Cardiac septum (tissue), 1 donor: ENCODE data around the gene CHM. TPM values are rescaled to one million over a fixed set of nuclear protein-coding genes. Genes with fewer than 3 reads are reported as not detected.
"Not testable (repeated sequence)": the region's sequence is repeated elsewhere in the genome, so short reads cannot be mapped to it uniquely, and the experiment has no call there.

Source experiments
- DNase-seq: peaks from one replicate; pipeline ENCODE4 v3.0.0-alpha.2; 2020; ENCODE audit warnings: low spot score
- intact Hi-C: fragments of 100-400 bp; cut with DNase I; formaldehyde crosslinking; loops from one replicate; pipeline ENCODE4 v1.14.0; 2022
- long read RNA-seq: library from polyadenylated mRNA; unstranded; transcript quantifications from one replicate; pipeline ENCODE4 v2.0.0, GENCODE V29; 2021
- total RNA-seq: library from RNA; stranded (reverse); fragmentation: NEBNext Ultra II Directional; extraction: Animal tissue kit (Norgen Biotek cat#: 25700); gene quantifications from one replicate; pipeline ENCODE4 v1.2.1, GENCODE V29; 2021
- donor health status: DM: no; HTN: no; CAD: no.

The CHM gene
- 11.2 TPM for total RNA-seq
- long read RNA-seq, full-length matches to known transcripts: 3 of 12 reads
- long read RNA-seq, partial matches to known transcripts: 6 of 12 reads
- long read RNA-seq, other reads (novel, unspliced or antisense): 3 of 12 reads

GRCh38 chrX:86047174-86047935 lies at the start of gene CHM:
Gene CHM, minus strand, starts transcription at chrX:86047558. Its CDS starts 26 bp downstream, at chrX:86047532.
- intact Hi-C loops: no loop called here
- no peak for DNase-seq

DNA sequence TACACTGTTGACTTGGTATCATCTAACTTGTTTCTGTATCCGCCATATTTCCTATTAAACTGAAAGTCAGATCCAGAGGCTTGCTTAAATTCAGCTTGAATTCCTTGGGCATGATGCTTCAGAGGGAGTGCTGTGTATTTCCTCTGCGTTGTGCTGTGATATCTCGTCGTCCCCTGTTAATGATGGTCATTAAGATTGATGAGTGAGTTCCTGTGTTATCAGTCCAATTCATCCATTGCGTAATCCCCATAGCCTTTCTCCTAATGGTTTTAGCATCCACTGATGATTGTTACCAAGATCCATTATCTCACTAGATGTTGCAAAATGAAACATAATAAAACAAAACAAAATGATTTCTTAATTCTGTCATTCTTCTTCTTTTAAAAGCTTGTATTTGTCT lies 31.3 kb upstream of the CHM start:
- intact Hi-C loops: no loop called here
- no peak for DNase-seq

DNA sequence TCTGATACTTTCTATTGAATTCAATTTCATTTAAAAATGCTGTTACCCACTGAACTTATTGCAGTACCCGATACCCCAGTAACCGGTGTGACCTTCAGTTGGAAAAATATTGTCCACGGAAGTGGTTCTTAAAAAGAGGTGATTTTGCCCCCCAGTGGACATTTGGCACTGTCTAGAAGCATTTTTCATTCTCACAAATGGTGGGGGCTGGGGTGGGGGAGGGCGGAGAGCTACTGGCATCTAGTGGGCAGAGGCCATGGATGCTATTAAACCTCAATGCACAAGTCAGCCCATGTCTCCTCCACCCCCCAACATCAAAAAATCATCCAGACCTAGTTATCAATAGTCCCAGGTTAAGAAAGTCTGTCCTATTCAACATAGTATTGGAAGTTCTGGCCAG lies 19.6 kb upstream of the CHM start:
- intact Hi-C loops: no loop called here
- no peak for DNase-seq

GRCh38 chrX:86061407-86061806 lies 14.0 kb upstream of the CHM start:
- DNase-seq: no peak
- intact Hi-C loops: no loop called here

GRCh38 chrX:86051741-86052140 lies 4.4 kb upstream of the CHM start:
- intact Hi-C loops: no loop called here
- no peak for DNase-seq

GRCh38 chrX:86047936-86048280 lies 550 bp upstream of the CHM start:
- intact Hi-C loops: no loop called here

GRCh38 chrX:86044216-86044615 lies 3.1 kb downstream of the CHM start:
- intact Hi-C loops: no loop called here
- no peak for DNase-seq

More at GRCh38 chrX:86047936-86048280, 550 bp upstream of the CHM start:
- no peak for DNase-seq

- no peak for DNase-seq
- intact Hi-C loops: no loop called here
Observed at GRCh38 chrX:86039625-86040568, 7.5 kb downstream of the CHM start.

GRCh38 chrX:86033385-86033784 lies 14.0 kb downstream of the CHM start:
- DNase-seq: no peak
- intact Hi-C loops: no loop called here

DNA sequence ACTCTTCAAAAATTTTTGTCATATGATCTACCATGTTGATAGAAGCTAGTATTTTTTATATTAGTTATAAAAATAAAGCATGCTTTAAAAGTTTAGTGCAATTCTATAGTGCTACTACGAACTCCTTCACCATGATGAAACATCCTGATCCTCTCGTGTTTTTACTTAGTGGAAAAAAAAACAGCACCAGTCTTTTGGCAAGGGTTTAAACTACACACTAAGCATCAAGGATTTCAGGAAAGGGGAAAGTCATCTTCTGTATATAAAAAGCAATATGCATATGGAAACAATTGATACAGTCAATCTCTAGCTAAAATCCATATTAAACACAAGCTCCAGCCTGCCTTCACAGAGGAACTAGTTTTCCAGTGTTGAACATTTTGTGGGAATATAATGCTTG lies 18.7 kb downstream of the CHM start:
- intact Hi-C loops: no loop called here
- no peak for DNase-seq

DNA sequence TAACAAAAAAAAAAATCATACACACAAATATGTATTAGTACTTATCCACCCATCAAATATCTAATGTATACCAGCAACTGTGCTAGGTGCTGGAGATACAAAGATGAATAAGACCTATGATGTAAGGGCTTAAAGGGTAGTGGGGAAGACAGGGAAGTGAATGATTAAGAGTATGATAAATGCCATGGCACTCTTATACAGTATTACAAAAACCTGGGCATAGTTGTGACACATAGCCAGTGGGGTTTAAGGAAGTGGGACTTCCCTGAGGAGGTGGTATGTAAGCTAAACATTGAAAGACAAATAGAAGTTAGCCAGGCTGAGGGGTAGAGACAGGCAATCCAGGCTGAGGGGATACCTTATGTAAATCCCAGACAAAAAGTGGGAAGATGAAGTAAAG lies 23.5 kb downstream of the CHM start:
- no peak for DNase-seq
- intact Hi-C loops: no loop called here

DNA sequence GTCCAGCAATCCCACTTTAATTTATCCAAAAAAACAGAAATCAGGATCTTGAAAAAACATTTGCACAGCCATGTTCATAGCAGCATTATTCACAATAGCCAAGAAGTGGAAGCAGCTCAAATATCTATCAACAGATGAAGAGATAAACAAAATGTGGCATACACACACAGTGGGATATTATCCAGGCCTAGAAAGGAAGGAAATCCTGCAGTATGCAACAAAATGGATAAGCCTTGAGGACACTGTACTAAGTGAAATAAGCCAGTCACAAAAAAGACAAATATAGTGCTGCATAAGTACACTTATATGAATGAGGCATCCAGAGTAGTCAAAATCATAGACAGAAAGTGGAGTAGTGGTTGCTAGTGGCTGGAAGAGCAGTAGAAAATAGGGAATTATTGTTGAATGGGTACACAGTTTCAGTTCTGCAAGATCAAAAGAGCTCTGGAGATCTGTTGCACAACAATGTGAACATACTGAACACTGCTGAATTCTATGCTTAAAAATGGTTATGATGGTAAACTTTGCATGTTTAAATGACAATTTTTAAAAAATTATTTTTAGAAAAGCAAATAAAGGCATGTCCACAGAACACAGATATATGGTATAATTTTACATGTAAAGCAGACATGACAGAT lies 25.6 kb downstream of the CHM start:
- no peak for DNase-seq
- intact Hi-C loops: no loop called here

DNA sequence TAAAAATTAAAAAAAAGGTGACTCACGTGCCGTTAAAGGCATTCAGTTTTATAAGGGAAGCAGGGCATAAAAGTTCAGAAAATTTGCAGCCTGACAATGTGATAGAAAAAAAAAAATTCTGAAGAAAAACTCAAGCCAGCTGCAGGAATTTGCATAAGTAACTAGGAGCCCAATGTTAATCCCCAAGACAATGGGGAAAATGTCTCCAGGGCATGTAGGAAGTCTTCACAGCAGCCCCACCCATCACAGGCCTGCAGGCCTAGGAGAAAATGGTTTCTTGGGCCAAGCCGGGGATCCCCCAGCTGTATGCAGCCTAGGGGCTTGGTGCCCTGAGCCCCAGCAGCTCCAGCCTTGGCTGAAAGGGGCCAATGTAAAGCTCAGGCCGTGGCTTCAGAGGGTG lies 31.2 kb downstream of the CHM start:
- DNase-seq: no peak

DNA sequence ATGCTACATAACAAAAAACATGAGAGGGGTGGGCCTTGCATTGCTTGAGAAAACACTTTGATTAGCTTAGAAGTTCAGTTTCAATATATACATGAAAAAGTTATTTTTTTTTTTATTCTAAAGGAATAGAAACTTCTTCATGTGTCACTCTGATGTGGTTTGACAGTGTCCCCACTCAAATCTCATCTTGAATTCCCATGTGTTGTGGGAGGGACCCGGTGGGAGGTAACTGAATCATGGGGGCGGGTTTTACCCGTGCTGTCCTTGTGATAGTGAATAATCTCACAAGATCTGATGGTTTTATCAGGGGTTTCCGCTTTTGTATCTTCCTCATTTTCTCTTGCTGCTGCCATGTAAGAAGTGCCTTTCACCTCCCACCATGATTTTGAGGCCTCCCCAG lies 32.4 kb downstream of the CHM start:
- intact Hi-C loops, DNase-seq: not testable (repeated sequence)

More for the DNA sequence above, 31.2 kb downstream of the CHM start:
- intact Hi-C loops: no loop called here

DNA sequence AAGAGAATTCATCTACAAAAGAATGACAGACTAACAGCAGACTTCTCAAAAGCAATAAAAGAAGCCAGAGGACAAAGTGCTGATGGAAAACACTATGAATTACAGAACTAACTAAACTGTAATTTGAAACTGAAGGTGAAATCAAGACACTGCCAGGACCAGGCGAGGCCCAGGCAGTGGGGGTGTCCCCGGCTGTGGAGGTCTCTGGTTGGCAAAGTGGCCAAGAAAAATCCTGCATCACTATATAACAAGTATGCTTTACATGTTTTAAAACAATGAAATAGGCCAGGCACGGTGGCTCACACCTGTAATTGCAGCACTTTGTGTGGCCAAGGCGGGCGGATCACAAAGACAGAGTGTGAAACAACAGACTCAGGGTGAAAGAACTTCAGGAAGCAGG lies 32.9 kb downstream of the CHM start:
- no peak for DNase-seq
- intact Hi-C loops: no loop called here

GRCh38 chrX:86013792-86014191 lies 33.6 kb downstream of the CHM start:
- no peak for DNase-seq
- intact Hi-C loops: no loop called here

GRCh38 chrX:86012188-86012587 lies 35.2 kb downstream of the CHM start:
- DNase-seq: no peak
- intact Hi-C loops: no loop called here

DNA sequence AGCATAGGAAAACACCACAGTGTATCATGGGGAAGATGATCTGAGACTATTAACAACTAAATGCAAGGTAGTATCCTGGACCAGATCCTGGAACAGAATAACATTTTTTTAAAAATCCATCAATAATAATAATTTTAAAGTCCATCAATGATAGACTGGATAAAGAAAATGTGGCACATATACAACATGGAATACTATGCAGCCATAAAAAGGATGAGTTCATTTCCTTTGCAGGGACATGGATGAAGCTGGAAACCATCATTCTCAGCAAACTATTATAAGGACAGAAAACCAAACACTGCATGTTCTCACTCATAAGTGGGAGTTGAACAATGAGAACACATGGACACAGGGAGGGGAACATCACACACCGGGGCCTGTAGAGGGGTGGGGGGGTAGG lies 37.6 kb downstream of the CHM start:
- intact Hi-C loops, DNase-seq: not testable (repeated sequence)

DNA sequence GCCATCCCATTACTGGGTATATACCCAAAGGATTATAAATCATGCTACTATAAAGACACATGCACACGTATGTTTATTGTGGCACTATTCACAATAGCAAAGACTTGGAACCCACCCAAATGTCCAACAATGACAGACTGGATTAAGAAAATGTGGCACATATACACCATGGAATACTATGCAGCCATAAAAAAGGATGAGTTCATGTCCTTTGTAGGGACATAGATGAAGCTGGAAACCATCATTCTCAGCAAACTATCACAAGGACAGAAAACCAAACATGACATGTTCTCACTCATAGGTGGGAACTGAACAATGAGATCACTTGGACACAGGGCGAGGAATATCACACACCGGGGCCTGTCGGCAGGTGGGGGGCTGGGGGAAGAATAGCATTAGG lies 39.5 kb downstream of the CHM start:
- intact Hi-C loops: not testable (repeated sequence)

More for the DNA sequence above, 39.5 kb downstream of the CHM start:
- not testable (repeated sequence) for DNase-seq
